GM21786 (cell line): ENCODE measurements around the gene NXPE4.
"Not testable (repeated sequence)": the region's sequence is repeated elsewhere in the genome, so short reads cannot be mapped to it uniquely, and the experiment has no call there.

ENCODE experiments used
- ATAC-seq: cut with Tn5 transposase; IDR thresholded peaks from one replicate; pipeline ENCODE4 v1.9.1; 2021; ENCODE audit not compliant: unreplicated experiment

Gene NXPE4

DNA sequence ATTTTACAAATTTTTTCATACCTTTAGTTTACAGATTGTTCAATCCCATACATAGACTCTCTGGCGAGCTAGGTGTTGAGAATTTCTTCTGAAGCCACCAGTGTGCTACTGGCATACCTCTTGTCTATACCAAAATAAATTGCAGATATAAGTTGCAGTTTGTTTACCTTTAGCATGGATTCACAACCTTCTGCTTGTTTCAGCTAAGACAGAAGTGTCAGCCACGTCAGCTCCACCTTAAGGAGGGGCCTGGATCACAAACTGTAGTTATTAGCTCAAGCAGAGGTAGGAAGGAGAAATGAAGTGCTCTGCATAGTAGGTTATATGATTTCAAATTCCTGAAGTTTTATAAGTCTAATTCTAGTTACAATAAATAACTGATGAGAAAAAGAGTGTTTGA lies at the start of gene NXPE4:
Gene NXPE4 (minus strand): TSS at position 216 of the 400 bp plus-strand sequence. CDS start 1,027 bp downstream, outside the sequence.
- ATAC-seq, result no peak

DNA sequence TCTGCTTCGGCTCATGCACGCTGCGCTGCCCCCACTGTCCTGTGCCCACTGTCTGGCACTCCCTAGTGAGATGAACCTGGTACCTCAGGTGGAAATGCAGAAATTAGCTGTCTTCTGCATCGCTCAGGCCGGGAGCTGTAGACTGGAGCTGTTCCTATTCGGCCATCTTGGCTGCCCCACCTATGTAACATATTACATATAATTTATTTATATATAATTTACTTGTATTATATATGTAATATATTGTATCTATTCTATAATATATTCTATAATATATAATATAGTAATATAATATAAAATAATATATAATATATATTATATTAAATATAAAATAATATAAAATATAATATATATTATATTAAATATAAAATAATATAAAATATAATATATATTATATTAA lies 43.9 kb upstream of the NXPE4 start:
- ATAC-seq, result not testable (repeated sequence)

DNA sequence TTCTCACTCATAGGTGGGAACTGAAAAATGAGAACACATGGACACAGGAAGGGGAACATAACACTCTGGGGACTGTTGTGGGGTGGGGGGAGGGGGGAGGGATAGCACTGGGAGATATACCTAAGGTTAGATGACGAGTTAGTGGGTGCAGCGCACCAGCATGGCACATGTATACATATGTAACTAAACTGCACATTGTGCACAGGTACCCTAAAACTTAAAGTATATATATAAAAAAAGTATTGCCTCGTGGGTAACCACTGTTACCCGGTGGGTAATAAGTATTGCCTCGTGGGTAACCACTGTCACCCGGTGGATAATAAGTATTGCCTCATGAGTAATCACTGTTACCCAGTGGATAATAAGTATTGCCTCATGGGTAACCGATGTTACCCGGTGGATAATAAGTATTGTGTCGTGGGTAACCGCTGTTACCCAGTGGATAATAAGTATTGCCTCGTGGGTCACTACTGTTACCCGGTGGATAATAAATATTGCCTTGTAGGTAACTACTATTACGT lies 35.9 kb upstream of the NXPE4 start:
- ATAC-seq, result not testable (repeated sequence)

DNA sequence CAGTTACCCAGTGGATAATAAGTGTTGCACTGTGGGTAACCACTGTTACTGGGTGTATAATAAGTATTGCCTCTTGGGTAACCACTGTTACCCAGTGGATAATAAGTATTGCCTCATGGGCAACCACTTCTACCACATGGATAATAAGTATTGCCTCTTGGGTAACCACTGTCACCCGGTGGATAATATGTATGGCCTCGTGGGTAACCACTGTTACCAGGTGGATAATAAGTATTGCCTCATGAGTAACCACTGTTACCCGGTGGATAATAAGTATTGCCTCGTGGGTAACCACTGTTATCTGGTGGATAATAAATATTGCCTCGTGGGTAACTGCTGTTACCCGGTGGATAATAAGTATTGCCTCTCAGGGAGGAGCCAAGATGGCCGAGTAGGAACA lies 29.7 kb upstream of the NXPE4 start:
- no peak for ATAC-seq

DNA sequence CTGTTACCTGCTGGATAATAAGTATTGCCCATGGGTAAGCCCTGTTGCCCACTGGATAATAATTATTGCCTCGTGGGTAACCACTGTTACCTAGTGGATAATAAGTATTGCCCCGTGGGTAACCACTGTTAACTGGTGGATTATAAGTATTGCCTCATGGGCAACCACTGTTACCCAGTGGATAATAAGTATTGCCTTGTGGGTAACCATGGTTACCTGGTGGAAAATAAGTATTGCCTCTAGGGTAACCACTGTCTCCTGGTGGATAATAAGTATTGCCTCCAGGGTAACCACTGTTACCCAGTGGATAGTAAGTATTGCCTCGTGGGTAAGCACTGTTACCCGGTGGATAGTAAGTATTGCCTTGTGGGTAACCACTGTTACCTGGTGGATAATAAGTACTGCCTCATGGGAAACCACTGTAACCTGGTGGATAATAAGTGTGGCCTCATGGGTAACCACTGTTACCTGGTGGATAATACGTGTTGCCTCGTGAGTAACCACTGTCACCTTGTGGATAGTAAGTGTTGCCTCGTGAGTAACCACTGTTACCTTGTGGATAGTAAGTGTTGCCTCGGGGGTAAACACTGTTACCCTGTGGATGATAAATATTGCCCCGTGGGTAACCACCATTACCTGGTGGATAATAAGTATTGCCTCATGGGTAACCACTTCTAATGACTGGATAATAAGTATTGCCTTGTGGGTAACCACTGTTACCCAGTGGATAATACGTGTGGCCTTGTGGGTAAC lies 29.0 kb upstream of the NXPE4 start:
- ATAC-seq, result no peak

DNA sequence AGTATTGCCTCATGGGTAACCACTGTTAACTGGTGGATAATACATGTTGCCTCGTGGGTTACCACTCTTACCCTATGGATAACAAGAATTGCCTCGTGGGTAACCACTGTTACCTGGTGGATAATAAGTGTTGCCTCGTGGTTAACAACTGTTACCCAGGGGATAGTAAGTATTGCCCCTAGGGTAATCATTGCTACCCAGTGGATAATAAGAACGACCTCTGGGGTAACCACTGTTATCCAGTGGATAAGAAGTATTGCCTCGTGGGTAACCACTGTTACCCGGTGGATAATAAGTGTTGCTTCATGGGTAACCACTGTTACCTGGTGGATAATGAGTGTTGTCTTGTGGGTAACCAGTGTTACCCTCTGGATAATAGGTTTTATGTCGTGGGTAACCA lies 28.1 kb upstream of the NXPE4 start:
- no peak for ATAC-seq

DNA sequence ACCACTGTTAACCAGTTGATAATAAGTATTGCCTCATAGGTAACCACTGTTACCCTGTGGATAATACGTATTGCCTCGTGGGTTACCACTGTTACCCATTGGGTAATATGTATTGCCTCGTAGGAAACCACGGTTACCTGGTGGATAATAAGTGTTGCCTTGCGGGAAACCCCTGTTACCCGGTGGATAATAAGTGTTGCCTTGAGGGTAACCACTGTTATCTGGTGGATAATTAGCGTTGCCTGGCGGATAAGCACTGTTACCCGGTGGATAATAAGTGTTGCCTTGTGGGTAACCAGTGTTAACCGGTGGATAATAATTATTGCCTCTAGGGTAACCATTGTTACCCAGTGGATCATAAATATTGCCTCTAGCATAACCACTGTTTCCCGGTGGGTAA lies 27.3 kb upstream of the NXPE4 start:
- ATAC-seq, result no peak

DNA sequence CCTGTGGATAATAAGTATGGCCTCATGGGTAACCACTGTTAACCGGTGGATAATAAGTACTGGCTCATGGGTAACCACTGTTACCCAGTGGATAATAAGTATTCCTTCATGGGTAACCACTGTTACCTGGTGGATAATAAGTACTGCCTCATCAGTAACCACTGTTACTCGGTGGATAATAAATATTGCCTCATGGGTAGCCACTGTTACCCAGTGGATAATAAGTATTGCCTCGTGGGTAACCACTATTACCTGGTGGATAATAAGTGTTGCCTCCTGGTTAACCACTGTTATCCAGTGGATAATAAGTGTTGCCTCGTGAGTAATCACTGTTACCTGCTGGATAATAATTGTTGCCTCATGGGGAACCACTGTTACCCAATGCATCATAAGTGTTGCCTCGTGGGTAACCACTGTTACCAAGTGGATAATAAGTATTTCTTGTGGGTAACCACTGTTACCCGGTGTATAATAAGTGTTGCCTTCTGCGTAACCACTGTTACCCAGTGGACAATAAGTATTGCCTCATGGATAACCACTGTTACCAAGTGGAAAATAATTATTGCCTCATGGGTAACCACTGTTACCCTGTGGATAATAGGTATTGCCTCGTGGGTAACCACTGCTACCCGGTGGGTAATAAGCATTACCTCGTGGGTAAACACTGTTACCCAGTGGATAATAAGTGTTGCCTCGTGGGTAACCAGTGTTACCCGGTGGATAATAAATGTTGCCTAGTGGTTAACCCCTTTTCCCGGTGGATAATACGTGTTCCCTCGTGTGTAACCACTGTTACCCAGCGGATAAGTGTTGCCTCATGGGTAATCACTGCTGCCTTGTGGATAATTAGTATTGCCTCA lies 26.6 kb upstream of the NXPE4 start:
- ATAC-seq, result no peak

DNA sequence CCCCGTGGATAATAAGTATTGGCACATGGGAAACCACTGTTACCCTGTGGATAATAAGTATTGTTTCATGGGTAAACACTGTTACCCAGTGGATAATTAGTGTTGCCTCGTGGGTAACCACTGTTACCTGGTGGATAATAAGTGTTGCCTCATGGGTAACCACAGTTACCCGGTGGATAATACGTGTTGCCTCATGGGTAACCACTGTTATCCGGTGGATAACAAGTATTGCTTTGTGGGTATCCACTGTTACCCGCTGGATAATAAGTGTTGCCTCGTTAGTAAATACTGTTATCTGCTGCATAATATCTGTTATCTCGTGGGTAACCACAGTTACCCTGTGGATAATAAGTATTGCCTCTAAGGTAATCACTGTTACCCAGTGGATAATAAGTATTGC lies 25.5 kb upstream of the NXPE4 start:
- ATAC-seq, result no peak

DNA sequence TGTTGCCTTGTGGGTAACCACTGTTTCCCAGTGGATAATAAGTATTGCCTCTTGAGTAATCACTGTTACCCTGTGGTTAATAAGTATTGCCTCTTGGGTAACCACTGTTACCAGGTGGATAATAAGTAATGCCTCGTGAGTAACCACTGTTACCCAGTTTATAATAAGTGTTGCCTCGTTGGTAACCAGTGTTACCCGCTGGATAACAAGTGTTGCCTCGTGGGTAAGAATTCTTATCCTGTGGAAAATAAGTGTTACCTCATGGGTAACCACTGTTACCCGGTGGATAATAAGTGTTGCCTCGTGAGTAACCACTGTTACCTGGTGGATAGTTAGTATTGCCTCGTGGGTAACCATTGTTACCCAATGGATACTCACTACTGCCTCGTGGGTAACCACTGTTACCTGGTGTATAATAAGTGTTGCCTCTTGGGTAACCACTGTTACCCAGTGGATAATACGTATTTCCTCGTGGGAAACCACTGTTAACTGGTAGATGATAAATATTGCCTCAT lies 24.1 kb upstream of the NXPE4 start:
- no peak for ATAC-seq

DNA sequence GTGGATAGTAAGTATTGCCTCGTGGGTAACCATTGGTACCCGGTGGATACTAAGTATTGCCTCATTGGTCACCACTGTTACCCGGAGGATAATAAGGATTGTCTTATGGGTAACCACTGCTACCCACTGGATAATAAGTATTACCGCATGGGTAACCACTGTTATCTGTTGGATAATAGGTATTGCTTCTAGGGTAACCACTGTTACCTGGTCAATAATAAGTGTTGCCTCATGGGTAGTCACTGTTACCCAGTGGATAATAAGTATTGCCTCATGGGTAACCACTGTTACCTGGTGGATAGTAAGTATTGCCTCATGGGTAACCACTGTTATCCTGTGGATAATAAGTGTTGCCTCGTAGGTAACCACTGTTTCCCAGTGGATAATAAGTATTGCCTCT lies 22.6 kb upstream of the NXPE4 start:
- no peak for ATAC-seq

DNA sequence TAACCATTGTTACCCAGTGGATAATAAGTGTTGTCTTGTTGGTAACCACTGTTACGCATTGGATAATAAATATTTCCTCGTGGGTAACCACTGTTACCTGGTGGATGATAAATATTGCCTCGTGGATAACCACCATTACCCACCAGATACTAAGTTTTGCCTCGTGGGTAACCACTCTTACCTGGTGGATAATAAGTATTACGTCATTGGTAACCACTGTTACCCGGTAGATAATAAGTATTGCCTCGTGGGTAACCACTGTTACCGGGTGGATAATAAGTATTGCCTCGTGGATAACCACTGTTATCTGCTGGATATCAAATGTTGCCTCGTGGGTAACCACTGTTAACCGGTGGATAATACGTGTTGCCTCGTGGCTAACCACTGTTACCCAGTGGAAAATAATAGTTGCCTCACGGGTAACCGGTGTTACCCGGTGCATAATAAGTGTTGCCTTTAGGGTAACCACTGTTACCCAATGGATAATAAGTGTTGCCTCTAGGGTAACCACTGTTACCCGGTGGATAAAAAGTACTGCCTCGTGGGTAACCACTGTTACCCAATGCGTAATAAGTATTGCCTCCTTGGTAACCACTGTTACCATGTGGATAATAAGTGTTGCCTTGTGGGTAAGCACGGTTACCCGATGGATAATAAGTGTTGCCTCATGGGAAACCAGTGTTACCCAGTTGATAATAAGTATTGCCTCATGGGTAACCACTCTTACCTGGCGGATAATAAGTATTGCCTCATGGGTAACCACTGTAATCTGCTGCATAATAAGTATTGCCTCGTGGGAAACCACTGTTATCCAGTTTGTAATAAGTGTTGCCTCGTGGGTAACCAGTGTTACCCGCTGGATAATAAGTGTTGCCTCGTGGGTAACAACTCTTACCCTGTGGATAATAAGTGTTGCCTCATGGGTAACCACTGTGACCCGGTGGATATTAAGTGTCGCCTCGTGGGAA lies 21.9 kb upstream of the NXPE4 start:
- no peak for ATAC-seq

DNA sequence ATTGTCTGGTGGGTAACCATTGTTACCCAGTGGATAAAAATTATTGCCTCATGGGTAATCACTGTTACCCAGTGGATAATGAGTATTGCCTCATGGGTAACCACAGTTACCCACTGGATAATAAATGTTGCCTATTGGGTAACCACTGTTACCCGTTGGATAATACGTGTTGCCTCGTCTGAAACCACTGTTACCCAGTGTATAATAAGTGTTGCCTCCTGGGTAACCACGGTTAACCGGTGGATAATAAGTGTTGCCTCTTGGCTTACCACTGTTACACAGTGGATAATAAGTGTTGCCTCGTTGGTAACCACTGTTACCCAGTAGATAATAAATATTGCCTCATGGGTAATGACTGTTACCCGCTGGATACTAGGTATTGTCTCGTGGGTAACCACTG lies 20.9 kb upstream of the NXPE4 start:
- no peak for ATAC-seq

DNA sequence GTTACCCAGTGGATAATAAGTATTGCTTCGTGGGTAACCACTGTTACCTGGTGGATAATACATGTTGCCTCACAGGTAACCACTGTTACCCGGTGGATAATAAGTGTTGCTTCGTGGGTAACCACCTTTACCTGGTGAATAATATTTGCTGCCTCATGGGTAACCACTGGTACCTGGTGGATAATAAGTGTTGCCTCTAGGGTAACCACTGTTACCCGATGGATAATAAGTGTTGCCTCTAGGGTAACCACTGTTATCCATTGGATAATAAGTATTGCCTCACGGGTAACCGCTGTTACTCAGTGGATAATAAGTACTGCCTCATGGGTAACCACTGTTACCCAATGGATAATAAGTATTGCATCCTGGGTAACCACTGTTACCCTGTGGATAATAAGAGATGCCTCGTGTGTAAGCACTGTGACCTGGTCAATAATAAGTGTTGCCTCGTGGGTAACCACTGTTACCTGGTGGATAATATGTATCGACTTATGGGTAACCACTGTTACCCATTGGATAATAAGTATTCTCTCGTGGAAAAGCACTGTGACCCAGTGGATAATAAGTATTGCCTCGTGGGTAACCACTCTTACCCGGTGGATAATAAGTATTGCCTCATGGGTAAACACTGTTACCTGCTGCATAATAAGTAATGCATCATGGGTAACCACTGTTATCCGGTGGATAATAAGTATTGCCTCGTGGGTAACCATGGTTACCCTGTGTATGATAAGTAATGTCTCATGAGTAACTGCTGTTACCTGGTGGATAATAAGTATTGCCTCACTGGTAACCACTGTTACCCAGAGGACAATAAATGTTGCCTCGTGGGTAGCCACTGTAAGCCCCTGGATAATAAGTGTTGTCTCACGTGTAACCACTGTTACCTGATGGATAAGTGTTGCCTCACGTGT lies 20.1 kb upstream of the NXPE4 start:
- ATAC-seq, result no peak

DNA sequence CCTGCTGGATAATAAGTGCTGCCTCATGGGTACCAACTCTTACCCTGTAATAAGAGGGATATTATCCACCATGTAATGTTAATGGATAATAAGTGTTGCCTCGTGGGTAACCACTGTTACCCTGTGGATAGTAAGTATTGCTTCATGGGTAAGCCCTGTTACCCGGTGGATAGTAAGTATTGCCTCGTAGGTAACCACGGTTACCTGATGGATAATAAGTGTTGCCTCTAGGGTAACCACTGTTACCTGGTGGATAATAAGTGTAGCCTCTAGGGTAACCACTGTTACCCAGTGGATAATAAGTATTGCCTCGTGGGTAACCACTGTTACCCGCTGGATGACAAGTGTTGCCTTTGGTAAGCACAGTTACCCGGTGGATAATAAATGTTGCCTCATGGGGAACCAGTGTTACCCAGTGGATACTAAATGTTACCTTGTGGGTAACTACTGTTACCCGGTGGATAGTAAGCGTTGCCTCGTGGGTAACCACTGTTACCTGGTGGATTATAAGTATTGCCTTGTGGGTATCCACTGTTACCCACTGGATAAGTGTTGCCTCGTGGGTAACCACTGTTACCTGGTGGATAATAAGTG lies 18.6 kb upstream of the NXPE4 start:
- ATAC-seq, result no peak

DNA sequence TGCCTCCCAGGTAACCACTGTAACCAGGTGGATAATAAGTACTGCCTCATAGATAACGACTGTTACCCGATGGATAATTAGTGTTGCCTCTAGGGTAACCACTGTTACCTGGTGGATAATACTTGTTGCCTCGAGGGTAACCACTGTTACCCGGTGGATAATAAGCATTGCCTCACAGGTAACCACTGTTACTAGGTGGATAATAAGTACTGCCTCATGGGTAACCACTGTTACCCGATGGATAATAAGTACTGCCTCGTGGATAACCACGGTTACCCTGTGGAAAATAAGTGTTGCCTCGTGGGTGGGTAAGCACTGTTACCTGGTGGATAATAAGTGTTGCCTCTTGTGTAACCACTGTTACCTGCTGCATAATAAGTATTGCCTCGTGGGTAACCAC lies 17.5 kb upstream of the NXPE4 start:
- not testable (repeated sequence) for ATAC-seq

DNA sequence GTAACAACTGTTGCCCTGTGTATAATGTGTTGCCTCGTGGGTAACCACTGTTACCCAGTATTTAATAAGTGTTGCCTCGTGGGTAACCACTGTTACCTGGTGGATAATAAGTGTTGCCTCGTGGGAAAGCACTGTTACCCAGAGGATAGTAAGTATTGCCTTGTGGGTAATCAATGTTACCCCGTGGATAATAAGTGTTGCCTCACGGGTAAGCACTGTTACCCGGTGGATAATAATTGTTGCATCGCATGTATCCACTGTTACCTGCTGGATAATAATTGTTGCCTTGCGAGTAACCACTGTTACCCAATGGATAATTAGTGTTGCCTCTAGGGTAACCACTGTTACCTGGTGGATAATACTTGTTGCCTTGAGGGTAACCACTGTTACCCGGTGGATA lies 17.1 kb upstream of the NXPE4 start:
- ATAC-seq, result no peak

DNA sequence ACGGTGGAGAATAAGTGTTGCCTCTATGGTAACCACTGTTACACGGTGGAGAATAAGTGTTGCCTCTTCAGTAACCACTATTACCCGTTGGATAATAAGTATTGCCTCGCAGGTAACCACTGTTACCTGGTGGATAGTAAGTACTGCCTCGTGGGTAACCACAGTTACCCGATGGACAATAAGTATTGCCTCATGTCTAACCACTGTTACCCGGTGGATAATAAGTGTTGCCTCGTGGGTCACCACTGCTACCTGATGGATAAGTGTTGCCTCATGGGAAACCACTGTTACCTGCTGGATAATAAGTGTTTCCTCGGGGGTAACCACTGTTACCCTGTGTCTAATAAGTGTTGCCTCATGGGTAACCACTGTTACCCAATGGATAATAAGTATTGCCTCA lies 16.6 kb upstream of the NXPE4 start:
- ATAC-seq, result not testable (repeated sequence)
